WTC11 (cell line): ENCODE results near the gene HSPB3. TPM values are rescaled to one million over a fixed set of nuclear protein-coding genes. Genes with fewer than 3 reads are reported as not detected.
"Not testable (repeated sequence)": the region's sequence is repeated elsewhere in the genome, so short reads cannot be mapped to it uniquely, and the experiment has no call there.

Experiments used
- ATAC-seq: fragments of 200-7000 bp; cut with Tn5 transposase; 2 replicates; pipeline ENCODE4 v1.10.0; 2021; ENCODE audit warnings: mild to moderate bottlenecking, moderate library complexity
- CTCF ChIA-PET: fragments of 300-600 bp; sonication (Branson Sonifier 250); formaldehyde crosslinking; loops from one replicate; lab custom pipeline; 2021; ENCODE audit warnings: antibody characterized with exemption; lab: Charles Lee
- POLR2A ChIA-PET: fragments of 350-600 bp; sonication (Branson Sonifier 250); formaldehyde crosslinking; loops from one replicate; lab custom pipeline; 2021; ENCODE audit warnings: antibody characterized with exemption; lab: Charles Lee
- DNase-seq: peaks from one replicate; pipeline ENCODE4 v3.0.0; 2021; ENCODE audit warnings: low spot score
- H3K27ac Mint-ChIP-seq: 2 replicates; pipeline ENCODE4 v1.8.0; 2021; ENCODE audit warnings: mixed read lengths
- H3K27me3 Mint-ChIP-seq: 2 replicates; pipeline ENCODE4 v1.8.0; 2021; ENCODE audit warnings: low read depth, mild to moderate bottlenecking, moderate library complexity, mixed read lengths
- H3K36me3 Mint-ChIP-seq: 2 replicates; pipeline ENCODE4 v1.8.0; 2021; ENCODE audit warnings: mixed read lengths
- H3K4me1 Mint-ChIP-seq: 2 replicates; pipeline ENCODE4 v1.8.0; 2022; ENCODE audit warnings: mixed read lengths
- H3K4me3 Mint-ChIP-seq: 2 replicates; pipeline ENCODE4 v1.8.0; 2021; ENCODE audit warnings: mild to moderate bottlenecking, moderate library complexity, mixed read lengths
- H3K9me3 Mint-ChIP-seq: 2 replicates; pipeline ENCODE4 v1.8.0; 2021; ENCODE audit warnings: mixed read lengths
- EMX1 ChIP-seq: fragments of 250-450 bp; sonication (Bioruptor Pico); IDR thresholded peaks from 2 replicates; pipeline ENCODE4 v1.8.0; 2021; ENCODE audit warnings: mild to moderate bottlenecking
- FOXJ3 ChIP-seq: sonication (generic); formaldehyde crosslinking; IDR thresholded peaks from 2 replicates; pipeline ENCODE4 v1.9.0; 2021; ENCODE audit warnings: missing genetic modification reagents, mild to moderate bottlenecking, borderline replicate concordance
- KAT7 ChIP-seq: sonication (generic); formaldehyde crosslinking; IDR thresholded peaks from 2 replicates; pipeline ENCODE4 v1.8.1; 2023; ENCODE audit warnings: missing genetic modification reagents, mild to moderate bottlenecking, borderline replicate concordance
- NFYB ChIP-seq: sonication (generic); formaldehyde crosslinking; conservative IDR thresholded peaks from 2 replicates; pipeline ENCODE4 v1.8.0; 2022; ENCODE audit warnings: low read depth, missing genetic modification reagents
- SMAD4 ChIP-seq: sonication (generic); formaldehyde crosslinking; IDR thresholded peaks from 2 replicates; pipeline ENCODE4 v1.8.0; 2022; ENCODE audit warnings: mild to moderate bottlenecking, missing genetic modification reagents
- TCF7 ChIP-seq: sonication (generic); formaldehyde crosslinking; IDR thresholded peaks from 2 replicates; pipeline ENCODE4 v1.8.0; 2022; ENCODE audit warnings: mild to moderate bottlenecking, low read depth, missing genetic modification reagents, moderate library complexity
- ZNF121 ChIP-seq: sonication (generic); formaldehyde crosslinking; IDR thresholded peaks from 2 replicates; pipeline ENCODE4 v1.8.0; 2023; ENCODE audit warnings: missing genetic modification reagents
- total RNA-seq: library from RNA; stranded (reverse); gene quantifications from 3 replicates; pipeline ENCODE4 v1.2.3, GENCODE V29; 2021
- TF ChIP-seq, protein P1 (sequence below): fragments of 250-450 bp; sonication (Bioruptor Pico); IDR thresholded peaks from 2 replicates; pipeline ENCODE4 v1.8.0; 2021; ENCODE audit warnings: mild to moderate bottlenecking
- TF ChIP-seq, protein P2 (sequence below): sonication (generic); formaldehyde crosslinking; conservative IDR thresholded peaks from 2 replicates; pipeline ENCODE4 v1.8.1; 2023; ENCODE audit warnings: mild to moderate bottlenecking, low read depth, missing genetic modification reagents, moderate library complexity
- TF ChIP-seq, protein P3 (sequence below): fragments of 200-600 bp; IDR thresholded peaks from 2 replicates; pipeline ENCODE4 v1.8.0; 2022; ENCODE audit warnings: antibody characterized with exemption
- TF ChIP-seq, protein P4 (sequence below): sonication (generic); formaldehyde crosslinking; IDR thresholded peaks from 2 replicates; pipeline ENCODE4 v1.8.1; 2023; ENCODE audit warnings: mild to moderate bottlenecking, missing genetic modification reagents, moderate library complexity
- TF ChIP-seq, protein P5 (sequence below): sonication (generic); formaldehyde crosslinking; IDR thresholded peaks from 2 replicates; pipeline ENCODE4 v1.8.0; 2022; ENCODE audit warnings: mild to moderate bottlenecking, missing genetic modification reagents
- TF ChIP-seq, protein P6 (sequence below): sonication (generic); formaldehyde crosslinking; IDR thresholded peaks from 2 replicates; pipeline ENCODE4 v1.8.0; 2022; ENCODE audit warnings: missing genetic modification reagents
- TF ChIP-seq, protein P7 (sequence below): sonication (generic); formaldehyde crosslinking; IDR thresholded peaks from 2 replicates; pipeline ENCODE4 v1.8.0; 2022; ENCODE audit warnings: mild to moderate bottlenecking, missing genetic modification reagents

The HSPB3 gene
- total RNA-seq, 1 experiment from 2014 or later: not detected

DNA sequence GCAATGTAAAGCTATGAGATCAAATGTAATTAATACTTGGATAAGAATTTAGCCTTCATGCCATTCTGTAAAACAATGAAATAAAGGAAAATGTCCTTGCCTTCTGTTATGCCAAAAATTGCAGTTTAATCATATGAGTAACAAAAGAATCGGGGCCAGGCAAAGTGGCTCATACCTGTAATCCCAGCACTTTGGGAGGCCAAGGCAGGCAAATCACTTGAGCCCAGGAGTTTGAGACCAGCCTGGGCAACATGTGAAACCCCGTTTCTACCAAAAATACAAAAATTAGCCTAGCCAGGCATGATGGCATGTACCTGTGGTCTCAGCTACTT is 34.1 kb downstream of the HSPB3 start:
- peaks cover 12% of the 10 kb centered on the region; the same call in 1 of the 2 replicates for H3K9me3 Mint-ChIP-seq
- POLR2A ChIA-PET, H3K36me3 Mint-ChIP-seq, H3K27ac Mint-ChIP-seq, H3K4me3 Mint-ChIP-seq, H3K27me3 Mint-ChIP-seq, ATAC-seq, H3K4me1 Mint-ChIP-seq, DNase-seq: not testable (repeated sequence)
- CTCF ChIA-PET: interaction anchor here (0.6 to 3.8 kb wide), 14 partner anchors 14 to 1531 kb away, joined by 3 to 49 read pairs (median 4); no protein-coding TSS in a partner anchor

DNA sequence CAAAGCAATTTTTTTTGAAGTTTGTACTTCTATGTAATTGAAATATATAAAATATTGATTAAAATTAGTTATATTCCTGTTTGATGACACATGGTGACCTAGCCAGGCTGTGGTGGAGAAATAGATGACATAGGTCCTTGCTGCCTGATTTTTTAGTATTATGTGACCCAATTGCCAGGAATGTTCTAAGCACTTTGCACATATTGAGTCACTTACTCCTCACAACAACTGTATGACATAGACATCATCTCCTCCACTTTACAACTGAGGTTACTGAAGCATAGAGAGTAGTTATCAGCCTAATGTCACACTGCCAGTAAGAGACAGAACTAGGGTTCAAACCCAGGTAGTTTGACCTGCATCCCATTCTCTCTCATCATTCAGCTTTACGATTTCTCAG is 35.8 kb downstream of the HSPB3 start:
- H3K4me1 Mint-ChIP-seq: no peaks in the 10 kb centered on the region
- H3K9me3 Mint-ChIP-seq: peaks cover 12% of the 10 kb centered on the region
- ChIA-PET CTCF (interaction anchor here (2.1 kb wide), 1 partner anchor 248 kb away, joined by 6 read pairs; no protein-coding TSS in a partner anchor), POLR2A (no interaction called here)
- no peak overlapping the region for H3K27ac Mint-ChIP-seq
- H3K27me3 Mint-ChIP-seq: no peaks in the 10 kb centered on the region
- DNase-seq: no peak
- H3K36me3 Mint-ChIP-seq: no peaks in the 10 kb centered on the region
- no peak overlapping the region for H3K4me3 Mint-ChIP-seq
- no peak for ATAC-seq
- TF ChIP-seq, protein P1, sequence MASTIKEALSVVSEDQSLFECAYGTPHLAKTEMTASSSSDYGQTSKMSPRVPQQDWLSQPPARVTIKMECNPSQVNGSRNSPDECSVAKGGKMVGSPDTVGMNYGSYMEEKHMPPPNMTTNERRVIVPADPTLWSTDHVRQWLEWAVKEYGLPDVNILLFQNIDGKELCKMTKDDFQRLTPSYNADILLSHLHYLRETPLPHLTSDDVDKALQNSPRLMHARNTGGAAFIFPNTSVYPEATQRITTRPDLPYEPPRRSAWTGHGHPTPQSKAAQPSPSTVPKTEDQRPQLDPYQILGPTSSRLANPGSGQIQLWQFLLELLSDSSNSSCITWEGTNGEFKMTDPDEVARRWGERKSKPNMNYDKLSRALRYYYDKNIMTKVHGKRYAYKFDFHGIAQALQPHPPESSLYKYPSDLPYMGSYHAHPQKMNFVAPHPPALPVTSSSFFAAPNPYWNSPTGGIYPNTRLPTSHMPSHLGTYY (CRISPR knock-in tag): no peak
- TF ChIP-seq FOXJ3 (no peak), EMX1 (CRISPR knock-in tag) (no peak), NFYB (CRISPR knock-in tag) (no peak)
- TF ChIP-seq, protein P2, sequence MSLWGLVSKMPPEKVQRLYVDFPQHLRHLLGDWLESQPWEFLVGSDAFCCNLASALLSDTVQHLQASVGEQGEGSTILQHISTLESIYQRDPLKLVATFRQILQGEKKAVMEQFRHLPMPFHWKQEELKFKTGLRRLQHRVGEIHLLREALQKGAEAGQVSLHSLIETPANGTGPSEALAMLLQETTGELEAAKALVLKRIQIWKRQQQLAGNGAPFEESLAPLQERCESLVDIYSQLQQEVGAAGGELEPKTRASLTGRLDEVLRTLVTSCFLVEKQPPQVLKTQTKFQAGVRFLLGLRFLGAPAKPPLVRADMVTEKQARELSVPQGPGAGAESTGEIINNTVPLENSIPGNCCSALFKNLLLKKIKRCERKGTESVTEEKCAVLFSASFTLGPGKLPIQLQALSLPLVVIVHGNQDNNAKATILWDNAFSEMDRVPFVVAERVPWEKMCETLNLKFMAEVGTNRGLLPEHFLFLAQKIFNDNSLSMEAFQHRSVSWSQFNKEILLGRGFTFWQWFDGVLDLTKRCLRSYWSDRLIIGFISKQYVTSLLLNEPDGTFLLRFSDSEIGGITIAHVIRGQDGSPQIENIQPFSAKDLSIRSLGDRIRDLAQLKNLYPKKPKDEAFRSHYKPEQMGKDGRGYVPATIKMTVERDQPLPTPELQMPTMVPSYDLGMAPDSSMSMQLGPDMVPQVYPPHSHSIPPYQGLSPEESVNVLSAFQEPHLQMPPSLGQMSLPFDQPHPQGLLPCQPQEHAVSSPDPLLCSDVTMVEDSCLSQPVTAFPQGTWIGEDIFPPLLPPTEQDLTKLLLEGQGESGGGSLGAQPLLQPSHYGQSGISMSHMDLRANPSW (CRISPR knock-in tag): no peak
- TF ChIP-seq, protein P3, sequence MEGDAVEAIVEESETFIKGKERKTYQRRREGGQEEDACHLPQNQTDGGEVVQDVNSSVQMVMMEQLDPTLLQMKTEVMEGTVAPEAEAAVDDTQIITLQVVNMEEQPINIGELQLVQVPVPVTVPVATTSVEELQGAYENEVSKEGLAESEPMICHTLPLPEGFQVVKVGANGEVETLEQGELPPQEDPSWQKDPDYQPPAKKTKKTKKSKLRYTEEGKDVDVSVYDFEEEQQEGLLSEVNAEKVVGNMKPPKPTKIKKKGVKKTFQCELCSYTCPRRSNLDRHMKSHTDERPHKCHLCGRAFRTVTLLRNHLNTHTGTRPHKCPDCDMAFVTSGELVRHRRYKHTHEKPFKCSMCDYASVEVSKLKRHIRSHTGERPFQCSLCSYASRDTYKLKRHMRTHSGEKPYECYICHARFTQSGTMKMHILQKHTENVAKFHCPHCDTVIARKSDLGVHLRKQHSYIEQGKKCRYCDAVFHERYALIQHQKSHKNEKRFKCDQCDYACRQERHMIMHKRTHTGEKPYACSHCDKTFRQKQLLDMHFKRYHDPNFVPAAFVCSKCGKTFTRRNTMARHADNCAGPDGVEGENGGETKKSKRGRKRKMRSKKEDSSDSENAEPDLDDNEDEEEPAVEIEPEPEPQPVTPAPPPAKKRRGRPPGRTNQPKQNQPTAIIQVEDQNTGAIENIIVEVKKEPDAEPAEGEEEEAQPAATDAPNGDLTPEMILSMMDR: no peak

DNA sequence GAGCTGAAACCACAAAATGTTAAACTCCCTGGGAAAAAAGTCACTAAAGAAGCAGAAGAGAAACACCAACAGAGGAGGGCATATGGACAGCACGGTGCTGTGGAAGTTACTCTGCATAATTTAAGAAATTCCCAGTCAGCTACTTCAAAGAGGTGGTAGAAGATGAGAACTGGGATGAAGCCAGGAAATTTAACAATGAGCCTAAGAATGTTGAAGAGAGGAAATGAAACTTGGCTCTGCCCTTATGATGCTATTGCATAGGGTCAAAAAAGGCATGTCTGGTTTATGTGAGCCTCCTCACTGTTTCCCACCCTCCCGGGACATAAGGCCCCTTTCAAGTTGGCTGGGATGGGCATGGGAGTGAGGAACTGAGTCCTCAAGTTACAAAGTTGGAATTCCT is 36.7 kb downstream of the HSPB3 start:
- TF ChIP-seq ZNF121 (CRISPR knock-in tag) (no peak), KAT7 (CRISPR knock-in tag) (no peak), TCF7 (no peak), NFYB (CRISPR knock-in tag) (no peak), SMAD4 (no peak)
- TF ChIP-seq, protein P4, sequence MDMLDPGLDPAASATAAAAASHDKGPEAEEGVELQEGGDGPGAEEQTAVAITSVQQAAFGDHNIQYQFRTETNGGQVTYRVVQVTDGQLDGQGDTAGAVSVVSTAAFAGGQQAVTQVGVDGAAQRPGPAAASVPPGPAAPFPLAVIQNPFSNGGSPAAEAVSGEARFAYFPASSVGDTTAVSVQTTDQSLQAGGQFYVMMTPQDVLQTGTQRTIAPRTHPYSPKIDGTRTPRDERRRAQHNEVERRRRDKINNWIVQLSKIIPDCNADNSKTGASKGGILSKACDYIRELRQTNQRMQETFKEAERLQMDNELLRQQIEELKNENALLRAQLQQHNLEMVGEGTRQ (CRISPR knock-in tag): no peak
- TF ChIP-seq, protein P5, sequence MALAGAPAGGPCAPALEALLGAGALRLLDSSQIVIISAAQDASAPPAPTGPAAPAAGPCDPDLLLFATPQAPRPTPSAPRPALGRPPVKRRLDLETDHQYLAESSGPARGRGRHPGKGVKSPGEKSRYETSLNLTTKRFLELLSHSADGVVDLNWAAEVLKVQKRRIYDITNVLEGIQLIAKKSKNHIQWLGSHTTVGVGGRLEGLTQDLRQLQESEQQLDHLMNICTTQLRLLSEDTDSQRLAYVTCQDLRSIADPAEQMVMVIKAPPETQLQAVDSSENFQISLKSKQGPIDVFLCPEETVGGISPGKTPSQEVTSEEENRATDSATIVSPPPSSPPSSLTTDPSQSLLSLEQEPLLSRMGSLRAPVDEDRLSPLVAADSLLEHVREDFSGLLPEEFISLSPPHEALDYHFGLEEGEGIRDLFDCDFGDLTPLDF (CRISPR knock-in tag): no peak
- TF ChIP-seq, protein P6, sequence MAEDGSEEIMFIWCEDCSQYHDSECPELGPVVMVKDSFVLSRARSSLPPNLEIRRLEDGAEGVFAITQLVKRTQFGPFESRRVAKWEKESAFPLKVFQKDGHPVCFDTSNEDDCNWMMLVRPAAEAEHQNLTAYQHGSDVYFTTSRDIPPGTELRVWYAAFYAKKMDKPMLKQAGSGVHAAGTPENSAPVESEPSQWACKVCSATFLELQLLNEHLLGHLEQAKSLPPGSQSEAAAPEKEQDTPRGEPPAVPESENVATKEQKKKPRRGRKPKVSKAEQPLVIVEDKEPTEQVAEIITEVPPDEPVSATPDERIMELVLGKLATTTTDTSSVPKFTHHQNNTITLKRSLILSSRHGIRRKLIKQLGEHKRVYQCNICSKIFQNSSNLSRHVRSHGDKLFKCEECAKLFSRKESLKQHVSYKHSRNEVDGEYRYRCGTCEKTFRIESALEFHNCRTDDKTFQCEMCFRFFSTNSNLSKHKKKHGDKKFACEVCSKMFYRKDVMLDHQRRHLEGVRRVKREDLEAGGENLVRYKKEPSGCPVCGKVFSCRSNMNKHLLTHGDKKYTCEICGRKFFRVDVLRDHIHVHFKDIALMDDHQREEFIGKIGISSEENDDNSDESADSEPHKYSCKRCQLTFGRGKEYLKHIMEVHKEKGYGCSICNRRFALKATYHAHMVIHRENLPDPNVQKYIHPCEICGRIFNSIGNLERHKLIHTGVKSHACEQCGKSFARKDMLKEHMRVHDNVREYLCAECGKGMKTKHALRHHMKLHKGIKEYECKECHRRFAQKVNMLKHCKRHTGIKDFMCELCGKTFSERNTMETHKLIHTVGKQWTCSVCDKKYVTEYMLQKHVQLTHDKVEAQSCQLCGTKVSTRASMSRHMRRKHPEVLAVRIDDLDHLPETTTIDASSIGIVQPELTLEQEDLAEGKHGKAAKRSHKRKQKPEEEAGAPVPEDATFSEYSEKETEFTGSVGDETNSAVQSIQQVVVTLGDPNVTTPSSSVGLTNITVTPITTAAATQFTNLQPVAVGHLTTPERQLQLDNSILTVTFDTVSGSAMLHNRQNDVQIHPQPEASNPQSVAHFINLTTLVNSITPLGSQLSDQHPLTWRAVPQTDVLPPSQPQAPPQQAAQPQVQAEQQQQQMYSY (CRISPR knock-in tag): no peak
- TF ChIP-seq, protein P7, sequence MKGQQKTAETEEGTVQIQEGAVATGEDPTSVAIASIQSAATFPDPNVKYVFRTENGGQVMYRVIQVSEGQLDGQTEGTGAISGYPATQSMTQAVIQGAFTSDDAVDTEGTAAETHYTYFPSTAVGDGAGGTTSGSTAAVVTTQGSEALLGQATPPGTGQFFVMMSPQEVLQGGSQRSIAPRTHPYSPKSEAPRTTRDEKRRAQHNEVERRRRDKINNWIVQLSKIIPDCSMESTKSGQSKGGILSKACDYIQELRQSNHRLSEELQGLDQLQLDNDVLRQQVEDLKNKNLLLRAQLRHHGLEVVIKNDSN (CRISPR knock-in tag): no peak
- TF ChIP-seq, protein P2 (CRISPR knock-in tag): no peak
- CTCF ChIA-PET: interaction anchor here (2.1 kb wide), 1 partner anchor 249 kb away, joined by 6 read pairs; no protein-coding TSS in a partner anchor

More for the DNA sequence above, 36.7 kb downstream of the HSPB3 start:
- peaks cover 2% of the 10 kb centered on the region for H3K36me3 Mint-ChIP-seq
- no peak overlapping the region for H3K4me3 Mint-ChIP-seq
- POLR2A ChIA-PET: no interaction called here
- no peaks in the 10 kb centered on the region for H3K27me3 Mint-ChIP-seq
- no peak for DNase-seq
- H3K27ac Mint-ChIP-seq: no peak overlapping the region
- H3K4me1 Mint-ChIP-seq: no peaks in the 10 kb centered on the region
- no peak for ATAC-seq
- H3K9me3 Mint-ChIP-seq: peaks cover 17% of the 10 kb centered on the region
